ENCODE data around the gene WIZ.

The WIZ gene

DNA sequence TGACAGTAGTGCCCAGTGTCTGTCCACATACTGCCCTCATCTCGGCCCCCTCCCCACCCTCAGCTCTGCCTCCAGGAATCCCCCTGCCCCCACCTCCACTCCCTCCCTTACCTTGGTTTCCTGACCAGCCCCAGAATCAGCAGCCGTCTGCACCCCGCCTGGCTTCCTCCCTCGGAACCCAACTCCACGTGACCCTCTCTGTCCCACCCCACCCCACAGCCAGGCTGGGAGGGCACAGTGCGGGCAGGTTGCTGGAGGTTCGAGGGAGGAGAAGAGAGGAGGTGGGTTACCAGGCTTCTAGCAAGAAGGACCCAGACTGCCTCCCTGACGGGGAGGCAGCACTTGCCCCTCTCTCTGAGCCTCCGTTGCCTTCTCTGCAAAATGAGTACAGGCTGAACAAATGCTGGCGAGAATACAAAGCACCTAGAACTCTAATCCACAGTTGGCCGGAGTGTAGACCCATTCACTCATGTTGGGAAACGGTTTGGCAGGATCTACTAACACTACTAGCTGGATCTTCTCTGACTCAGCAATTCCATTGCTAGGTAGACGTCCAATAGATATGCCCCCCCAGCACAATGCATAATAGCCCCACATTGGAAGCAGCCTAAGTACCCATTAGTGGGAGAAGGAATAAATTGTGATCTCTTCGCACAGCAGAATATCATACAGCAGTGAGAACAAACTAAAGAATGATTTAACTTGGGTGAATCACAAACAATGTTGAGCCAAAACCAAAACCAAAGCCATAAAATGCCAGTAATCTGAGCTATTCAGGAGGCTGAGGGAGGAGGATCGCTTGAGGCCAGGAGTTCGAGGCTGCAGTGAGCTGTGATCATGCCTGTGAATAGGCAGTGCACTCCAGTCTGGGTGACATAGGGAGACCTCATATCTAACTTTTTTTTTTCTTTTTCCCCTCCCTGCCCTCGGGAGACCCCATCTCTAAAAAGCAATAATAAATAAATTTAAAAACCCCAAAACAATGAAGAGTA is 14.9 kb upstream of the WIZ start, which contains the start of gene RASAL3:
Gene RASAL3, minus strand, starts transcription at position 151 of the 992 bp plus-strand sequence. CDS start 186 bp downstream, outside the sequence.
- Histone ChIP-seq H3K9ac (ENCODE audit: low read depth in 1 of 2, low read length in 2 of 2) (peak within 1 kb of the TSS; percentile 10 to 18), H3K4me1 (ENCODE audit: control insufficient read depth in 1 of 2, insufficient read depth in 2 of 2, low read length in 2 of 2) (peaks cover 0 to 17% of the 10 kb centered on the region in 2 donors), H3K27me3 (ENCODE audit: control insufficient read depth in 1 of 2, insufficient read depth in 2 of 2, low read length in 2 of 2) (peaks cover 10 to 11% of the 10 kb centered on the region in 2 donors), H3K36me3 (ENCODE audit: control insufficient read depth in 1 of 2, insufficient read depth in 2 of 2, low read length in 2 of 2) (no peaks in the 10 kb centered on the region), H3K27ac (ENCODE audit: low read depth, low read length) (peak within 1 kb of the TSS; percentile 73), H3K9me3 (ENCODE audit: control insufficient read depth in 1 of 2, low read length in 2 of 2) (no peaks in the 10 kb centered on the region), H3K4me3 (ENCODE audit: low read depth in 1 of 2, low read length in 2 of 2) (peak within 1 kb of the TSS; percentile 57 to 68)

DNA sequence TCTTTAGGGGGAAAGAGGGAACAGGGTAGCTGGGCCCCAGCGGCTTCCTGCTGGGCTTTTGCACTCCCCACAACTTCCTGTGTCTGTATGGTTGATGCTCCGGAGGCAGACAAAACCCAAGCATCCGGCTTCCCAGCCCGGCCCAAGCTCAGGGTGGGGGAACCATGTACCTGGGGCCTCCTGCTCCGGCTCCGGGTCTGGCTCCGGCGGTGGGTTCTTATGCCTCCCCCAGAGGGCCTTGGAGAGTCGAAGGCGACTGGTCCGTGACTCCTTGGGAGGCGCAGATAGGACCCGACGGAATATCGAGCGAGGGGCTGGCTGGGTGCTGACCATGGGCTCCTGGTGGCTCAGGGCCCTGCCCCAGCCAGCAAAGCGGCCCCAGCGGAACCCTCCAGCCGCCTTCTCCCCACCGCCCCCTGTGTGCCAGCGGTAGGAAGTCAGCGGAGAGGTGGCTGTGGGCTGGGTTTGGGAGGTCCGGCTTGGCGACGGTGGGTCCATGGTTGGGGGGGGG is 14.2 kb upstream of the WIZ start:
- no peaks in the 10 kb centered on the region for H3K36me3 ChIP-seq (ENCODE audit: control insufficient read depth in 1 of 2, insufficient read depth in 2 of 2, low read length in 2 of 2)
- peak overlapping the region; percentile 57 to 68 for H3K4me3 ChIP-seq (ENCODE audit: low read depth in 1 of 2, low read length in 2 of 2)
- H3K27me3 ChIP-seq (ENCODE audit: control insufficient read depth in 1 of 2, insufficient read depth in 2 of 2, low read length in 2 of 2): peaks cover 2 to 4% of the 10 kb centered on the region in 2 donors
- H3K27ac ChIP-seq (ENCODE audit: low read depth, low read length): peak overlapping the region; percentile 73
- H3K9me3 ChIP-seq (ENCODE audit: control insufficient read depth in 1 of 2, low read length in 2 of 2): no peaks in the 10 kb centered on the region
- H3K9ac ChIP-seq (ENCODE audit: low read depth in 1 of 2, low read length in 2 of 2): peak overlapping the region; percentile 10 to 18
- peaks cover 0 to 10% of the 10 kb centered on the region in 2 donors for H3K4me1 ChIP-seq (ENCODE audit: control insufficient read depth in 1 of 2, insufficient read depth in 2 of 2, low read length in 2 of 2)

DNA sequence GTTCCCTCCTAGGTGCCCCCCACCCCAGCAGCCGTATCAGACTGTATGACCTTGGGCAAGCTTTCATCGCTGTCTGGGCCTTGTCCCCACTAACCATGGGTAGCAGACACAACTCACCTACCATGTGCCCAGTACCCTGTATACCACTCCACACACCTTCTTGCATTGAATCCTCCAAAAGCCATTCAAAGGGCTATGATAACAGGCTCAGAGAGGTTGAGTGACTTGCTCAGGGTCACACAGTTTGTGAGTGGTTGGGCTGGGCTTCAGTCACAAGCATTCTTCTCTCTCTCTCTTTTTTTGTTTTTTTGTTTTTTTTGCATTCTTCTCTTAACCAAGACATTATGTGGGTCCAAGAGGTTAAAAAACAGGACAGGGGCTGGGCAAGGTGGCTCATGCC is 11.9 kb upstream of the WIZ start:
- H3K9ac ChIP-seq (ENCODE audit: low read depth in 1 of 2, low read length in 2 of 2): no peak overlapping the region
- H3K4me1 ChIP-seq (ENCODE audit: control insufficient read depth in 1 of 2, insufficient read depth in 2 of 2, low read length in 2 of 2): peaks cover 0 to 1% of the 10 kb centered on the region in 2 donors
- peaks cover 0 to 11% of the 10 kb centered on the region in 2 donors for H3K27me3 ChIP-seq (ENCODE audit: control insufficient read depth in 1 of 2, insufficient read depth in 2 of 2, low read length in 2 of 2)
- no peaks in the 10 kb centered on the region for H3K36me3 ChIP-seq (ENCODE audit: control insufficient read depth in 1 of 2, insufficient read depth in 2 of 2, low read length in 2 of 2)
- H3K9me3 ChIP-seq (ENCODE audit: control insufficient read depth in 1 of 2, low read length in 2 of 2): no peaks in the 10 kb centered on the region
- H3K4me3 ChIP-seq (ENCODE audit: low read depth in 1 of 2, low read length in 2 of 2): no peak overlapping the region
- no peak overlapping the region for H3K27ac ChIP-seq (ENCODE audit: low read depth, low read length)

DNA sequence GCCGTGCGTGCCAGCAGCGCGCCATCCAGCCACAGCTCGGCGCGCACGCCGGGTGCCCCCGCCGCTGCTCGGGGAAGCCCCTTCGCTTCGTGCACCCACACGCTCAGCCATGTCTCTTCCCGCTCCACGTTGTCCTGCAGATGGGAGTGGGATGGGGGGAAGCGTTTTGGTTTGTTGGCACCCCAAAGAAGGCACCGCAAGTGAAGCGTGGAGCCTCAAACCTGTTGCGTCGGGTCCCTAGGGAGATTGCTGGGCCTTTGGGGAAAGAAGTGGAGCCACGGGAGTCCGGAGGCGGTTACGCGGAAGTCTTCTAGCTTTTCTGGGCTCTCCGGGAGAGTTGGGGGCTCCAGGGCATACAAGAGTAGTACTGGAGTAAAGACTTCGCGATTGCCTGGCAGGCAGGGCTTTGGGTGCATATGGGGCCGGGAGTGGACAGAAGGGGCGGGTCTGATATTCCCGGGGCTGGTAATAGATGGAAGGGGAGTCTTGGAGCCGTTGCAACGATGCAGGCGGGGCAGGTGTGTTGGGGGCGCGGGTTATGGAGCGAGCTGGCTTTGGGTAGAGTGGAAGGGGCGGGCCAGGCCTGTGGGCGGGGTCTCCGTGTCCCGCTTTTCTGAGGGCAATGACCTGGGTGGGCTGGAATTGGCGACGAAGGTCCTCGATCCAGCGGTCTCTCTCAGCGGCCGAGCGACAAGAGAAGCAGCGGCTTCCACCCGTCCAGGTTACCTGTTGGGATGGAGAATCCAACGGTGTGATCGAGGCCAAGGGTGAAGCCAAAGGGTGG is 8.1 kb upstream of the WIZ start:
- Histone ChIP-seq H3K27me3 (ENCODE audit: control insufficient read depth in 1 of 2, insufficient read depth in 2 of 2, low read length in 2 of 2) (peaks cover 17 to 25% of the 10 kb centered on the region in 2 donors), H3K27ac (ENCODE audit: low read depth, low read length) (no peak overlapping the region), H3K9ac (ENCODE audit: low read depth in 1 of 2, low read length in 2 of 2) (no peak overlapping the region), H3K4me1 (ENCODE audit: control insufficient read depth in 1 of 2, insufficient read depth in 2 of 2, low read length in 2 of 2) (peaks cover under 1 to 7% of the 10 kb centered on the region in 2 donors), H3K9me3 (ENCODE audit: control insufficient read depth in 1 of 2, low read length in 2 of 2) (no peaks in the 10 kb centered on the region), H3K4me3 (ENCODE audit: low read depth in 1 of 2, low read length in 2 of 2) (no peak overlapping the region), H3K36me3 (ENCODE audit: control insufficient read depth in 1 of 2, insufficient read depth in 2 of 2, low read length in 2 of 2) (peaks cover 0 to 11% of the 10 kb centered on the region in 2 donors)

DNA sequence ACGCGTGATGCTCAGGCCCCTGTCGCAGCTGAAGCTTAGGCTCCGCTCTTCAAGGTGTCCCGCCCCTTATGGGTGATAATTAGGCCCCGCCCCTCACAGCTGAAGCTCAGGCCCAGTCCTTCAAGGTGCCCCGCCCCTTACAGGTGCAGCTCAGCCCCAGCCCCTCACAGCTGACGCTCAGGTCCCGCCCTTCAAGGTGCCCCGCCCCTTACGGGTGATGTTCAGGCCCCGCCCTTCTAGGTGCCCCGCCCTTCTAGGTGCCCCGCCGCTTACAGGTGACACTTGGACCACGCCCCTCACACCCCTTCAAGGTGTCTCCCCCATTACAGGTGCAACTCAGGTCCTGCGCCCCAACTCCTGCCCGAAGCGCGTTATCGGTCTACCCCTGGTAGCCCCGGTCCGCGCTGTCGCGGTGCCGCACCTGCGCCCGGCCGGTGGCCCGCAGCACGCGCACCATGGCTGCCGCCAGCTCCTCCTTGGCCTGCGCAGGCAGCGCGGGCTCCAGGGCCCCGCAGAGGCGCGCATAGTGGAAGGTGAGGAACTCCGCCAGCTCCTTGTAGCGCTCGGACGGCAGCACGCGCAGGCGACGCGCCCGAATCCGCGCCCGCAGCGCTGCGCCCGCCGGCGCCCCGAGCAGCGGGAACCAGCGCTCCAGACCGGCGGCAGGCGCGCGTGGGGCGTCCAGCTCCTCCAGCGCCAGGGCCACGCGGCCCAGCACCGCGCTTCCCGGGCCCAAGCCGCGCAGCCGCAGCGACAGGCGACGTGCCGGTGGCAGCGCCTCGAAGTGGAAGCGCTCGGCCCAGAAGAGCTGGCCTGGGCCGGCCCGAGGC is 7.3 kb upstream of the WIZ start:
- peaks cover 4 to 12% of the 10 kb centered on the region in 2 donors for H3K4me1 ChIP-seq (ENCODE audit: control insufficient read depth in 1 of 2, insufficient read depth in 2 of 2, low read length in 2 of 2)
- no peak overlapping the region for H3K4me3 ChIP-seq (ENCODE audit: low read depth in 1 of 2, low read length in 2 of 2)
- no peak overlapping the region for H3K27ac ChIP-seq (ENCODE audit: low read depth, low read length)
- peaks cover 0 to 14% of the 10 kb centered on the region in 2 donors for H3K36me3 ChIP-seq (ENCODE audit: control insufficient read depth in 1 of 2, insufficient read depth in 2 of 2, low read length in 2 of 2)
- peaks cover 17 to 25% of the 10 kb centered on the region in 2 donors for H3K27me3 ChIP-seq (ENCODE audit: control insufficient read depth in 1 of 2, insufficient read depth in 2 of 2, low read length in 2 of 2)
- H3K9me3 ChIP-seq (ENCODE audit: control insufficient read depth in 1 of 2, low read length in 2 of 2): no peaks in the 10 kb centered on the region
- no peak overlapping the region for H3K9ac ChIP-seq (ENCODE audit: low read depth in 1 of 2, low read length in 2 of 2)

DNA sequence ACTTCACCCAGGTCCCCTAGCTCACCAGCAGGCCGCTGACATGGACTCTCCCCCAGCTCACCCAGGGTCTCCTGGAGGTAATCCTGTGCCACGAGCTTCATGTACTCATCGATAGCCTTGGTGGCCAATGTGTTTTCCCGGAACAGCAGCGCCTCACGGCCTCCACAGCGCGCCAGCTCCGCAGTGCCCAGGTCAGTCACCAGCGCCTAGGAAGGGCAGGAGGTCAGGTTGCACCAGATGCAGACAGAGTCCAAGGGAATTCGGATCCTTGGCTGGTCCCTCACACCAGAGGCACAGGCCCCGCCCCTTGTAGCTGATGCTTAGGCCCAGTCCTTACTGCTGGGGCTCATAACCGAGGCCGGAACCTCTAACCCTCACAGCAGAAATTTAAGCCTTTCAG is 6.7 kb upstream of the WIZ start:
- no peaks in the 10 kb centered on the region for H3K9me3 ChIP-seq (ENCODE audit: control insufficient read depth in 1 of 2, low read length in 2 of 2)
- H3K9ac ChIP-seq (ENCODE audit: low read depth in 1 of 2, low read length in 2 of 2): no peak overlapping the region
- peaks cover 4 to 17% of the 10 kb centered on the region in 2 donors for H3K4me1 ChIP-seq (ENCODE audit: control insufficient read depth in 1 of 2, insufficient read depth in 2 of 2, low read length in 2 of 2)
- H3K27ac ChIP-seq (ENCODE audit: low read depth, low read length): no peak overlapping the region
- H3K27me3 ChIP-seq (ENCODE audit: control insufficient read depth in 1 of 2, insufficient read depth in 2 of 2, low read length in 2 of 2): peaks cover 17 to 25% of the 10 kb centered on the region in 2 donors
- H3K4me3 ChIP-seq (ENCODE audit: low read depth in 1 of 2, low read length in 2 of 2): no peak overlapping the region
- peaks cover 0 to 14% of the 10 kb centered on the region in 2 donors for H3K36me3 ChIP-seq (ENCODE audit: control insufficient read depth in 1 of 2, insufficient read depth in 2 of 2, low read length in 2 of 2)

DNA sequence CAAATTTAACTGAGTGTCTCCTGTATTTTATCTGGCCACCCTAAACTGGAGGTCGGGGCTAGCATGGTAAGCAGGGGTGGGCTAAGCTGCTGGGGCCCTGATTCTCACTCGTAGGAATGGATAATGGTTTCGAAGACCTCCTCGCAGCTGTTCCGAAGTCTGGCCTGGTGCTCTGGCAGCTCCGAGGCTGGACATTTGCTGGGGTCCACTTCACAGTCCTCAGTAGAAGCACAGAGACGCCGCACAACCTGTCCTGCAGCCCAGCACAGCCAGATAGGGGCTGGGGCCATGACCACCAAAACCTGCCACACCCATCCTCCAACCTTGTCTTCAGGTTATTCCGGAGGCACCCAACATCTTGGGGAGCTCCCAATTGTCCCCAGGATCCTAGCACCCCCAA is 6.2 kb upstream of the WIZ start:
- Histone ChIP-seq H3K9me3 (ENCODE audit: control insufficient read depth in 1 of 2, low read length in 2 of 2) (no peaks in the 10 kb centered on the region), H3K27me3 (ENCODE audit: control insufficient read depth in 1 of 2, insufficient read depth in 2 of 2, low read length in 2 of 2) (peaks cover 17 to 25% of the 10 kb centered on the region in 2 donors), H3K9ac (ENCODE audit: low read depth in 1 of 2, low read length in 2 of 2) (no peak overlapping the region), H3K36me3 (ENCODE audit: control insufficient read depth in 1 of 2, insufficient read depth in 2 of 2, low read length in 2 of 2) (peaks cover 0 to 14% of the 10 kb centered on the region in 2 donors), H3K27ac (ENCODE audit: low read depth, low read length) (no peak overlapping the region), H3K4me1 (ENCODE audit: control insufficient read depth in 1 of 2, insufficient read depth in 2 of 2, low read length in 2 of 2) (peaks cover 4 to 17% of the 10 kb centered on the region in 2 donors), H3K4me3 (ENCODE audit: low read depth in 1 of 2, low read length in 2 of 2) (no peak overlapping the region)

DNA sequence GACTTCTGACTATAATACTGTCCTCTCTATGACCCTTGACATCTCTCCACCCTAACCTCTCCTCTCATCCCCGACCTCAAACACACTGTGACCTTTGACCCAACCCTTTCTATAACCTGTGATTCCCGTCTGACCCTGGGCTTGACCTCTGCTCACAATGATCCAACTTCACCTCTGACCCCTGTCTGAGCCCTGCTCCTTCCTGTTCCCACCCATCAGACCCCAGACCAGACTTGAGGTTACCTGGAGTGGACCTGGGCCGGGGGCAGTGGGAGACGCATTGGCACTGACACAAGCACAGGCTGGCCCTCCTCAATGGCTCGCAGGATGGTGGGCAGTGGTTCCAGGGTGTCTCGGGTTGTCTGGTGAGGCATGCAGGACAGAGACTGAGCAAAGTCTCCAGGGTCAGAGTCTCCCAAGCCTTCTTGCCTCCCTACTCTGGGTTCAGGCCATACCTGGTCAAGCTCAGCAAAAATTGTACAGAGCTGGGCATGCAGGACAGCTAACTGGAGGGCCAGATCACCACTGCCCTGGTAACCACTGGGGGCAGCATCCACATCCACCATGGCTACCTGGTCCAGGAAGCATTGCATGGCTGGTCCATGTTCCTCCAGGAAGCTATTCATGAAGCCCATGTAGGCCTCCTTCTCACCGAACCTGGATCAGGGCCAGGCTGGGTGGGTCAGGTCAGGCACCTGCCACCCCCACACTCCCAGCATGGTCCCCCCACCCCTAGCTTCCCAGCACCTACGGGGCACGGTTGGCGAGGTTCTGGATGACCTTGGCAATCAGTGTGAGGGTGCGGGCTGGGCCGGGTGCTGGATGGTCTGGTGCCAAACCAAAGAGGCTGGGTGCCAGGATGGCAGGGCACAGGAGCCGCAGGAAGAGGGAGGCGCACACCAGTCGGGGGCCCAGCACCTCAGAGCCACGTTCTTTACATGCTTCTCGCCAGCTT is 4.4 kb upstream of the WIZ start:
- Histone ChIP-seq H3K4me1 (ENCODE audit: control insufficient read depth in 1 of 2, insufficient read depth in 2 of 2, low read length in 2 of 2) (peaks cover 4 to 22% of the 10 kb centered on the region in 2 donors), H3K9me3 (ENCODE audit: control insufficient read depth in 1 of 2, low read length in 2 of 2) (no peaks in the 10 kb centered on the region), H3K36me3 (ENCODE audit: control insufficient read depth in 1 of 2, insufficient read depth in 2 of 2, low read length in 2 of 2) (peaks cover 0 to 14% of the 10 kb centered on the region in 2 donors), H3K4me3 (ENCODE audit: low read depth in 1 of 2, low read length in 2 of 2) (no peak overlapping the region), H3K27me3 (ENCODE audit: control insufficient read depth in 1 of 2, insufficient read depth in 2 of 2, low read length in 2 of 2) (peaks cover 17 to 25% of the 10 kb centered on the region in 2 donors), H3K27ac (ENCODE audit: low read depth, low read length) (no peak overlapping the region), H3K9ac (ENCODE audit: low read depth in 1 of 2, low read length in 2 of 2) (no peak overlapping the region)
